Gastroesophageal sphincter (tissue), 4 donors: ENCODE data around the gene NPSR1. TPM values are rescaled to one million over a fixed set of nuclear protein-coding genes. Genes with fewer than 3 reads are reported as not detected.

Experiments used
- ATAC-seq: fragments of 150-250 bp; one replicate; pipeline ENCODE4 v1.9.1; 2016; ENCODE audit warnings: mild to moderate bottlenecking, moderate library complexity
- H3K27ac ChIP-seq, 4 donors: fragments of 200-600 bp; sonication (generic) in 3 of 4; 1 replicate in 3 of 4; 2 replicates in 1 of 4; pipeline ENCODE4 v1.5.1; 2016 to 2019
- H3K27me3 ChIP-seq: fragments of 200-600 bp; sonication (generic); one replicate; pipeline ENCODE4 v1.5.1; 2019
- H3K36me3 ChIP-seq, 2 donors: fragments of 200-600 bp; sonication (generic); one replicate each; pipeline ENCODE4 v1.5.1; 2019; ENCODE audit warnings: control low read depth in 1 of 2
- H3K4me1 ChIP-seq, 3 donors: fragments of 200-600 bp; sonication (generic); 1 replicate in 2 of 3; 2 replicates in 1 of 3; pipeline ENCODE4 v1.5.1; 2016 to 2019; ENCODE audit warnings: control low read depth in 2 of 3
- H3K4me3 ChIP-seq, 2 donors: fragments of 200-600 bp; sonication (generic); one replicate each; pipeline ENCODE4 v1.5.1; 2019; ENCODE audit warnings: mild to moderate bottlenecking in 1 of 2, moderate library complexity in 1 of 2
- H3K9me3 ChIP-seq, 3 donors: fragments of 200-600 bp; sonication (generic); one replicate each; pipeline ENCODE4 v1.5.1; 2017 to 2019; ENCODE audit warnings: control low read depth in 2 of 3
- EP300 ChIP-seq: sonication (generic); formaldehyde crosslinking; IDR thresholded peaks from one replicate; pipeline ENCODE4 v1.6.1; 2017; ENCODE audit warnings: antibody characterized with exemption, mild to moderate bottlenecking
- POLR2A ChIP-seq, 2 donors: fragments of 450-650 bp; IDR thresholded peaks; one replicate each; pipeline ENCODE4 v1.6.1; 2017; ENCODE audit warnings: antibody characterized with exemption in 2 of 2, mild to moderate bottlenecking in 2 of 2, moderate library complexity in 1 of 2
- POLR2AphosphoS5 ChIP-seq: sonication (generic); formaldehyde crosslinking; IDR thresholded peaks from one replicate; pipeline ENCODE4 v1.6.1; 2017; ENCODE audit warnings: antibody characterized with exemption
- WGBS, 2 donors: methylation state at CpG; one replicate each; pipeline ENCODE4 v1.1.5; 2018; ENCODE audit warnings: low coverage in 1 of 2; 5-methylcytosine and 5-hydroxymethylcytosine counted together
- total RNA-seq, 4 donors: library from RNA; depleted of rRNA; stranded (reverse); fragments of >200 nt; gene quantifications; one replicate each; pipeline ENCODE4 v1.1.0, GENCODE V29; 2016
- TF ChIP-seq, protein P1 (sequence below), 4 experiments: fragments of 200-600 bp in 2 of 4; fragments of 450-650 bp in 2 of 4; sonication (generic) in 1 of 4; IDR thresholded peaks; one replicate each; pipeline ENCODE4 v1.5.1; 2017 to 2019; ENCODE audit warnings: antibody characterized with exemption in 4 of 4, mild to moderate bottlenecking in 2 of 4, moderate library complexity in 2 of 4

The NPSR1 gene
- total RNA-seq, 4 donors from 2014 or later = not detected

- no peaks in the 10 kb centered on the region for H3K36me3 ChIP-seq
- H3K27me3 ChIP-seq = no peaks in the 10 kb centered on the region
- no peak overlapping the region for H3K27ac ChIP-seq
- H3K9me3 ChIP-seq = peaks cover 0 to 3% (median 0%) of the 10 kb centered on the region in 3 donors
- H3K4me1 ChIP-seq = no peaks in the 10 kb centered on the region
- 33 to 35% methylated on average over 2 to 7 of the region's 8 CpGs for WGBS, 2 donors
- H3K4me3 ChIP-seq = no peak overlapping the region
- peak; percentile 28 for ATAC-seq
- no peak for TF ChIP-seq EP300
- TF ChIP-seq, protein P1, sequence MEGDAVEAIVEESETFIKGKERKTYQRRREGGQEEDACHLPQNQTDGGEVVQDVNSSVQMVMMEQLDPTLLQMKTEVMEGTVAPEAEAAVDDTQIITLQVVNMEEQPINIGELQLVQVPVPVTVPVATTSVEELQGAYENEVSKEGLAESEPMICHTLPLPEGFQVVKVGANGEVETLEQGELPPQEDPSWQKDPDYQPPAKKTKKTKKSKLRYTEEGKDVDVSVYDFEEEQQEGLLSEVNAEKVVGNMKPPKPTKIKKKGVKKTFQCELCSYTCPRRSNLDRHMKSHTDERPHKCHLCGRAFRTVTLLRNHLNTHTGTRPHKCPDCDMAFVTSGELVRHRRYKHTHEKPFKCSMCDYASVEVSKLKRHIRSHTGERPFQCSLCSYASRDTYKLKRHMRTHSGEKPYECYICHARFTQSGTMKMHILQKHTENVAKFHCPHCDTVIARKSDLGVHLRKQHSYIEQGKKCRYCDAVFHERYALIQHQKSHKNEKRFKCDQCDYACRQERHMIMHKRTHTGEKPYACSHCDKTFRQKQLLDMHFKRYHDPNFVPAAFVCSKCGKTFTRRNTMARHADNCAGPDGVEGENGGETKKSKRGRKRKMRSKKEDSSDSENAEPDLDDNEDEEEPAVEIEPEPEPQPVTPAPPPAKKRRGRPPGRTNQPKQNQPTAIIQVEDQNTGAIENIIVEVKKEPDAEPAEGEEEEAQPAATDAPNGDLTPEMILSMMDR (IDR thresholded peaks at IDR 0.05) = no peak
- no peak for TF ChIP-seq POLR2A (IDR thresholded peaks at IDR 0.05)
- no peak for TF ChIP-seq POLR2AphosphoS5
These were observed 90.1 kb downstream of the NPSR1 start for GRCh38 chr7:34747867-34748727.

- ATAC-seq = no peak
- H3K27me3 ChIP-seq = no peaks in the 10 kb centered on the region
These were observed 90.7 kb downstream of the NPSR1 start for GRCh38 chr7:34748728-34749089.

GRCh38 chr7:34749446-34749845, 91.4 kb downstream of the NPSR1 start:
- H3K27ac ChIP-seq = no peak overlapping the region
- WGBS, 2 donors = 70 to 87% methylated on average over 2 of the region's 2 CpGs
- H3K4me1 ChIP-seq = no peaks in the 10 kb centered on the region
- no peaks in the 10 kb centered on the region for H3K36me3 ChIP-seq
- no peak for TF ChIP-seq POLR2AphosphoS5
- TF ChIP-seq, protein P1 (IDR thresholded peaks at IDR 0.05) = no peak
- TF ChIP-seq EP300 = no peak
- no peak for TF ChIP-seq POLR2A (IDR thresholded peaks at IDR 0.05)
- H3K4me3 ChIP-seq = no peak overlapping the region
- H3K9me3 ChIP-seq = no peaks in the 10 kb centered on the region
- no peak for ATAC-seq
- H3K27me3 ChIP-seq = no peaks in the 10 kb centered on the region

More at GRCh38 chr7:34748728-34749089, 90.7 kb downstream of the NPSR1 start:
- H3K36me3 ChIP-seq = no peaks in the 10 kb centered on the region
- H3K4me1 ChIP-seq = no peaks in the 10 kb centered on the region
- no peak for TF ChIP-seq POLR2AphosphoS5
- TF ChIP-seq EP300 = no peak
- TF ChIP-seq, protein P1 (IDR thresholded peaks at IDR 0.05) = no peak
- no peak for TF ChIP-seq POLR2A (IDR thresholded peaks at IDR 0.05)
- H3K27ac ChIP-seq = no peak overlapping the region
- no peaks in the 10 kb centered on the region for H3K9me3 ChIP-seq
- no peak overlapping the region for H3K4me3 ChIP-seq
- WGBS, 2 donors = 89 to 100% methylated on average over 1 to 2 of the region's 2 CpGs

DNA sequence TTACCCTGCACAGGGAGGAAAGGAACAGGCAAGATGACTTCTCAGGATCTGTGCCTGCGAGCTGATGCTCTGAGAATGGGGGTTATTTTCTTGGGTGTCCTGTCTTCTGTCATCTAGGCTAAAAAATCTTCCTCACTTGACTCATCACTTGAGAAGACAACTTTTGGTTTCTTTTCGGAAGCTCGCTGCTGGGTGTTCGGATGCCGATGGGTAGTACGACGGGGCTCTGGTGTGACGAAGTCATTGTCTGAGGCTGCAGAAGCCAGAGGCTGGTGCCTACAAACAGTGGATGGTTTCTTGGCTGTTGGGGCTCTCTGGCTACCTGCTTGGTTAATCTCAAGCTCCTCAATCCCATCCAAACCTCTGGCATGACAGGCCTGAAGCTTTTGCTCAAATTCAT, 92.2 kb downstream of the NPSR1 start:
- H3K9me3 ChIP-seq = no peaks in the 10 kb centered on the region
- ATAC-seq = no peak
- no peak overlapping the region for H3K4me3 ChIP-seq
- no peak overlapping the region for H3K27ac ChIP-seq
- H3K4me1 ChIP-seq = no peaks in the 10 kb centered on the region
- TF ChIP-seq POLR2AphosphoS5 = no peak
- TF ChIP-seq POLR2A (IDR thresholded peaks at IDR 0.05) = no peak
- no peak for TF ChIP-seq EP300
- TF ChIP-seq, protein P1 (IDR thresholded peaks at IDR 0.05) = no peak
- WGBS, 2 donors = 100% methylated on average over 1 to 3 of the region's 8 CpGs
- H3K27me3 ChIP-seq = no peaks in the 10 kb centered on the region
- H3K36me3 ChIP-seq = no peaks in the 10 kb centered on the region

DNA sequence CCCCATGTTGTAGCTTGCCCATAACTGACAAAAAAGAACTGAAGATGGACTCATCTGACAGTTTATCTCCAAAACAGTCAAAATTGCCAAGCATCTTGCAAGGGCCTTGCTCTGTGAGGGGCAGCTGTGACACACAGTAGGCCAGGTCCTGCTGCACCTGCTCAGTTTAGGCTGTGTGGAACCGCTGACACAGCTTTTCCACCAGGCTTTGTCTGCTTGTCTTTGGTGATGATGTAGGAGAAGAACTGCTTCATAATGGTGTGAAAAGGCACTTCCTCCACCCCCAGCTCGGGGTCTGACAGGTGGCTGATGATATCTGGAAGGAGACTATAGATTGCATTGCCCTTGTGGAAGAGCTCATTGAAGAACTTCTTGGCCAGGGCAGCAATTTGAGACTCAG, 92.6 kb downstream of the NPSR1 start:
- TF ChIP-seq EP300 = no peak
- no peak for TF ChIP-seq POLR2AphosphoS5
- TF ChIP-seq, protein P1 (IDR thresholded peaks at IDR 0.05) = no peak
- no peak for TF ChIP-seq POLR2A (IDR thresholded peaks at IDR 0.05)
- 82% methylated on average over 2 of the region's 2 CpGs; no CpG with 5 or more reads in 1 of the 2 donors for WGBS, 2 donors
- Histone ChIP-seq H3K4me1 (no peaks in the 10 kb centered on the region), H3K27ac (no peak overlapping the region), H3K4me3 (no peak overlapping the region), H3K27me3 (no peaks in the 10 kb centered on the region), H3K9me3 (no peaks in the 10 kb centered on the region), H3K36me3 (no peaks in the 10 kb centered on the region)
- no peak for ATAC-seq
